Keratinocyte (primary cell): ENCODE data around the gene CDRT4. TPM values are rescaled to one million over a fixed set of nuclear protein-coding genes. Genes with fewer than 3 reads are reported as not detected.

ENCODE experiments used
- DNase-seq: peaks from one replicate; pipeline ENCODE4 v3.0.0-alpha.2; 2011; ENCODE audit warnings: low read depth, missing footprints, low spot score
- FAIRE-seq: peaks from 2 replicates; lab custom pipeline; 2011; peaks lifted over from hg19 to GRCh38; lab: Jason Lieb, UNC
- H2AFZ ChIP-seq: 2 replicates; pipeline ENCODE4 v1.6.0; 2012; ENCODE audit warnings: low read length, control low read depth, inconsistent platforms; ENCODE audit not compliant: control insufficient read depth
- H3K27ac ChIP-seq: 2 replicates; pipeline ENCODE4 v1.5.1; 2011; ENCODE audit warnings: low read length; ENCODE audit not compliant: control insufficient read depth, insufficient read depth
- H3K27me3 ChIP-seq: 3 replicates; pipeline ENCODE4 v1.6.0; 2011; ENCODE audit warnings: low read length; ENCODE audit not compliant: control insufficient read depth, insufficient read depth; ENCODE audit errors: extremely low read depth
- H3K36me3 ChIP-seq, 2 experiments: 2 replicates in 1 of 2; 3 replicates in 1 of 2; pipeline ENCODE4 v1.5.1; 2011; ENCODE audit warnings: low read length in 2 of 2, mild to moderate bottlenecking in 1 of 2; ENCODE audit not compliant: control insufficient read depth in 2 of 2, insufficient read depth in 2 of 2; ENCODE audit errors: extremely low read depth in 1 of 2
- H3K4me1 ChIP-seq: 3 replicates; pipeline ENCODE4 v1.5.1; 2011; ENCODE audit warnings: low read length; ENCODE audit not compliant: control insufficient read depth, insufficient read depth; ENCODE audit errors: extremely low read depth
- H3K4me2 ChIP-seq: 3 replicates; pipeline ENCODE4 v1.6.0; 2011; ENCODE audit warnings: low read depth, low read length; ENCODE audit not compliant: control insufficient read depth, insufficient read depth; ENCODE audit errors: extremely low read depth
- H3K4me3 ChIP-seq, 3 experiments: fragments of 200-600 bp in 1 of 3; sonication (generic) in 1 of 3; 2 replicates in 2 of 3; 3 replicates in 1 of 3; pipeline ENCODE4 v1.5.1; 2011 to 2016; ENCODE audit warnings: low read length in 3 of 3, mild to moderate bottlenecking in 3 of 3, control low read depth in 2 of 3, inconsistent platforms in 1 of 3, low read depth in 1 of 3, mixed read lengths in 1 of 3, mixed run types in 1 of 3, moderate library complexity in 1 of 3; ENCODE audit not compliant: control insufficient read depth in 2 of 3, insufficient read depth in 2 of 3; ENCODE audit errors: extremely low read depth in 1 of 3
- H3K79me2 ChIP-seq: 2 replicates; pipeline ENCODE4 v1.6.0; 2012; ENCODE audit warnings: low read length; ENCODE audit not compliant: control insufficient read depth, insufficient read depth
- H3K9ac ChIP-seq: 3 replicates; pipeline ENCODE4 v1.6.0; 2011; ENCODE audit warnings: low read length; ENCODE audit not compliant: control insufficient read depth, insufficient read depth; ENCODE audit errors: extremely low read depth
- H3K9me1 ChIP-seq: 3 replicates; pipeline ENCODE4 v1.6.0; 2011; ENCODE audit warnings: low read length; ENCODE audit not compliant: control insufficient read depth, insufficient read depth; ENCODE audit errors: extremely low read depth
- H3K9me3 ChIP-seq: 2 replicates; pipeline ENCODE4 v1.5.1; 2012; ENCODE audit warnings: low read depth, low read length; ENCODE audit not compliant: control insufficient read depth
- H4K20me1 ChIP-seq: 3 replicates; pipeline ENCODE4 v1.6.0; 2011; ENCODE audit warnings: low read length; ENCODE audit not compliant: control insufficient read depth, insufficient read depth; ENCODE audit errors: extremely low read depth
- EZH2 ChIP-seq: IDR thresholded peaks from one replicate; pipeline ENCODE4 v1.6.1; 2012; ENCODE audit warnings: inconsistent platforms, mild to moderate bottlenecking, low read length, moderate library complexity
- dilution Hi-C: fragments of 300-500 bp; cut with MboI; formaldehyde crosslinking; loops from one replicate; pipeline ENCODE4 v1.7.0; 2020; ENCODE audit warnings: low sequenced_read_pairs; ENCODE audit not compliant: extremely low pct_ligation_motif_present
- polyA plus RNA-seq, 5 experiments: library from polyadenylated mRNA; depleted of rRNA in 3 of 5; stranded (reverse) in 3 of 5; stranded (forward) in 1 of 5; unstranded in 1 of 5; fragments of >200 nt; gene quantifications; 1 replicate in 1 of 5; 2 replicates in 3 of 5; 3 replicates in 1 of 5; pipeline versions ENCODE4 v1.2.1 to v1.2.3, GENCODE V29; 2011 to 2012; ENCODE audit warnings: missing spikeins in 2 of 5, low read depth in 1 of 5, low replicate concordance in 1 of 5
- TF ChIP-seq, protein P1 (sequence below), 3 experiments: IDR thresholded peaks in 1 of 3; conservative IDR thresholded peaks in 1 of 3; optimal IDR thresholded peaks in 1 of 3; 2 replicates in 2 of 3; 3 replicates in 1 of 3; pipeline versions ENCODE3 to v1.5.1; 2011; ENCODE audit warnings: low read length in 3 of 3, mild to moderate bottlenecking in 3 of 3, moderate library complexity in 2 of 3, control low read depth in 1 of 3, inconsistent platforms in 1 of 3; ENCODE audit not compliant: insufficient read depth in 2 of 3; ENCODE audit errors: extremely low read depth in 1 of 3

CDRT4 gene
- polyA plus RNA-seq, 1 donor (not counting 4 experiments of a cell fraction or from before 2014, with no cell fraction given): 0.93 TPM

DNA sequence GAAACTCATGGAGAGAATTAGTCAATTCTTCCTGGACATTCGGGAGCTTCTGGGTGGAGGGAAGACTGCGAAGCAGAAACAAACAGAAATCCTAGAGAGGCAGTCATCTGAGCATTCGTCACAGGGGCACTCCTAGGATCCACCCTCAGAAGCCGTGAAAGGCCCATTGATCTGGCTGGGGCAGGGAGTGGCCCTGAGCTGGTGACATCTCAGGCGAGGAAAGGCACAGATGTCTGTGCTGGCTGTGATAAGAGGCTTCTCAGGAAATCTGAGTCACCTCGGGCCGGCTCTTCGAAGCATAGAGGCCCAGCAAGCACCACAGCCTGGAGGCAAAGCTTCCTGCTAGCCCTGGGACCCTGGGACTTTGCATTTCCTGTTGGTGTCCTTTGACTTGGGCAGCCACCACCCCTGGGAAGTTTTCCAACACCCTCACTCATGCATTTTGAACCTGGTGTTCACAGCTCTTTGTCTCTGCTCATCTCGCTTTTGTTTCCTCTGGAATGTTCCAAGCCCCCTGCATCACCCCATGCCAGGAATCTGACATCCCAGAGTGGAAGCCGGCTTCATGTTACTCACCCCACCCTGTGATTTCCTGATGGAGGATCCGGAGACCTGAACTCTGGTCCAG is 23.3 kb upstream of the CDRT4 start:
- no peak for DNase-seq
- FAIRE-seq: no peak
- dilution Hi-C loops: no loop called here
- Histone ChIP-seq H3K4me3 (no peak overlapping the region), H3K36me3 (no peaks in the 10 kb centered on the region), H3K9me1 (no peaks in the 10 kb centered on the region), H3K27me3 (no peaks in the 10 kb centered on the region), H3K27ac (no peak overlapping the region), H4K20me1 (no peaks in the 10 kb centered on the region), H3K79me2 (no peaks in the 10 kb centered on the region), H3K9me3 (no peaks in the 10 kb centered on the region), H3K9ac (no peak overlapping the region), H3K4me1 (no peaks in the 10 kb centered on the region), H3K4me2 (no peak overlapping the region), H2AFZ (no peak overlapping the region)
- TF ChIP-seq EZH2: no peak
- TF ChIP-seq, protein P1, sequence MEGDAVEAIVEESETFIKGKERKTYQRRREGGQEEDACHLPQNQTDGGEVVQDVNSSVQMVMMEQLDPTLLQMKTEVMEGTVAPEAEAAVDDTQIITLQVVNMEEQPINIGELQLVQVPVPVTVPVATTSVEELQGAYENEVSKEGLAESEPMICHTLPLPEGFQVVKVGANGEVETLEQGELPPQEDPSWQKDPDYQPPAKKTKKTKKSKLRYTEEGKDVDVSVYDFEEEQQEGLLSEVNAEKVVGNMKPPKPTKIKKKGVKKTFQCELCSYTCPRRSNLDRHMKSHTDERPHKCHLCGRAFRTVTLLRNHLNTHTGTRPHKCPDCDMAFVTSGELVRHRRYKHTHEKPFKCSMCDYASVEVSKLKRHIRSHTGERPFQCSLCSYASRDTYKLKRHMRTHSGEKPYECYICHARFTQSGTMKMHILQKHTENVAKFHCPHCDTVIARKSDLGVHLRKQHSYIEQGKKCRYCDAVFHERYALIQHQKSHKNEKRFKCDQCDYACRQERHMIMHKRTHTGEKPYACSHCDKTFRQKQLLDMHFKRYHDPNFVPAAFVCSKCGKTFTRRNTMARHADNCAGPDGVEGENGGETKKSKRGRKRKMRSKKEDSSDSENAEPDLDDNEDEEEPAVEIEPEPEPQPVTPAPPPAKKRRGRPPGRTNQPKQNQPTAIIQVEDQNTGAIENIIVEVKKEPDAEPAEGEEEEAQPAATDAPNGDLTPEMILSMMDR (optimal IDR thresholded peaks at IDR 0.05 in 1 of 3, IDR thresholded peaks at IDR 0.05 in 1 of 3, conservative IDR thresholded peaks at IDR 0.05 in 1 of 3; ENCODE audit: extremely low read depth in 1 of 3, insufficient read depth in 2 of 3, low read length in 3 of 3): no peak

DNA sequence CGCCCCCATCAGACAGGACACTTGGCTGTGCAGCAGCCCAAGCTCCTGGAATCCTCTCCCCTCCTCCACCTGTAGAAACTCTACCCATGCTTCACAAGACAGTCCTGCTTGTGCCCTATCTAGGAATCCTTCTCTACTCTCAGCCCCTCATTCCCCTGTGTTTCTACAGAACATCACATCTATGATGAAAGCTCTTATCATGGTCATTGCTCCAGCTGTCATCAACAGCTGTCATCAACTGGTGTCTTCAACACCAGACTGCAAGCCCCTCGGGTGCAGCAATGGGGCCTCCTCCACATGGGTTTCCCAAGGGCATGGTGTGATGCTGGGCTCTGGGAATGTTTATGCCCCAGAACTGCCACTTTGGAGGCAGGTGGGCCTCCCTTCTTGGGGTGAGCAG is 21.1 kb upstream of the CDRT4 start:
- no peak overlapping the region for H2AFZ ChIP-seq
- TF ChIP-seq EZH2: no peak
- TF ChIP-seq, protein P1 (optimal IDR thresholded peaks at IDR 0.05 in 1 of 3, IDR thresholded peaks at IDR 0.05 in 1 of 3, conservative IDR thresholded peaks at IDR 0.05 in 1 of 3; ENCODE audit: extremely low read depth in 1 of 3, insufficient read depth in 2 of 3, low read length in 3 of 3): no peak
- no peaks in the 10 kb centered on the region for H3K9me1 ChIP-seq
- H3K9me3 ChIP-seq: no peaks in the 10 kb centered on the region
- dilution Hi-C loops: no loop called here
- no peaks in the 10 kb centered on the region for H3K27me3 ChIP-seq
- H3K4me1 ChIP-seq: no peaks in the 10 kb centered on the region
- no peak overlapping the region for H3K9ac ChIP-seq
- H3K4me2 ChIP-seq: no peak overlapping the region
- no peak overlapping the region for H3K27ac ChIP-seq
- H4K20me1 ChIP-seq: no peaks in the 10 kb centered on the region
- DNase-seq (no peak), FAIRE-seq (no peak)
- H3K36me3 ChIP-seq: no peaks in the 10 kb centered on the region
- H3K4me3 ChIP-seq: no peak overlapping the region
- H3K79me2 ChIP-seq: no peaks in the 10 kb centered on the region
